Activated T-helper 1 cell treated with Interleukin-2 at 50 U/mL for 16 hours (primary cell): ENCODE results near the gene TEX35.
"Not testable (repeated sequence)": the region's sequence is repeated elsewhere in the genome, so short reads cannot be mapped to it uniquely, and the experiment has no call there.

ENCODE experiments used
- DNase-seq: peaks from one replicate; pipeline ENCODE4 v3.0.0-alpha.2; 2020; ENCODE audit warnings: low read depth

Gene TEX35

GRCh38 chr1:178541829-178542553 lies 29.1 kb downstream of the TEX35 start:
- peak; percentile 22 for DNase-seq

DNA sequence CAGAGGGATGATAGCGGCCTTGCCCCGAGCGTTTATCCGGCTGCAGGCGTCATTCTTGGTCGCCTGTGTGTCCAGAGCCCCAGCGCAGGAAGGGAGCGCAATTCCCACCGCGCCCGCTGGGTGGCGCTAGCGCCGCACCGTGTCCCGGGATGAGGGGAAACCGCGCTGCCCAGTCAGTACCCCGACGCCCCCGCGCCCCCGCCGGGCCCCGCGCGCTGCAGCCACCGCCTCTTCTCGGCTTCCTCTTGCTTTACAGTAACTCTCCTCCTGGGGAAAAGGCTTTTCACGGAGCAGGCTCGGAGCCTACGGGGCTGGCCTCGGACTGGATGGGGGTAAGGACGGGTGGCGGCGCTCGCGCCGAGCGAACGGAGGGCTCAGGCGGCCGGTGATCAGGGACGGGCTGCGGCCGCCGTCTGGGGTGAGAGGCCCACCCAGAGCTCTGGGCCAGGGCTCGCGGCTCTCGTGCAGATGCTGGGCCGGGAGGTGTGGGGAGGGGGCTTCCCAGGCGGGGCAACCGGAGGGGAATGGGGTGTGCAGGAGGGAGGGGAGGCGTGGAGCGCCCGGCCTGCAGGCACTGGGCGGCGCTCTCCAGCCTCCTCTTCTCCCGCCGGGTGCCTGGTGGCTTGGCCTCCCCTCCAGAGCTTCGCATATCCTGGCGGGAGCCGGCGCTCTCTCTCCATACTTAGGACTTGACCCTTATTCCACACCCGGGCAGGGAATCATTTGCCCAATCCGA lies 29.8 kb downstream of the TEX35 start:
- DNase-seq = peak; percentile 75

DNA sequence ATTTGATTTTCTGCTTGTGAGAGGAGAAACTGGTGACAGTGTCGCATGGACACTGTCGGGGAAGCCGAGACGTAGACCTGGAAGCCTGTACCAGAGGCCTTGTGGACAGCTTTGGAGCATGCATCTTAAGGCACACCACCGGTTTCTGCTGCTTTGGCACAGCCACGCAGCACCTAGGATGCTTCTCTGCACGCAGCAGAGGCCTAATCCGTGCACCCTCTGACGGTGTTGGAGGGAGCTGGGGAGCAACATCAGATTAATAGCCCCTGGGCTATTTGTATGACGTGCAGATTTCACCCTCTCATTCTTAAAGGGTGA lies 30.3 kb downstream of the TEX35 start:
- DNase-seq = no peak

- no peak for DNase-seq
Measured at GRCh38 chr1:178544531-178544930, 31.6 kb downstream of the TEX35 start.

GRCh38 chr1:178548108-178548507 lies 35.2 kb downstream of the TEX35 start:
- DNase-seq = no peak

- no peak for DNase-seq
Measured at GRCh38 chr1:178551307-178551706, 38.4 kb downstream of the TEX35 start.

- no peak for DNase-seq
Measured at GRCh38 chr1:178551940-178552339, 39.0 kb downstream of the TEX35 start.

DNA sequence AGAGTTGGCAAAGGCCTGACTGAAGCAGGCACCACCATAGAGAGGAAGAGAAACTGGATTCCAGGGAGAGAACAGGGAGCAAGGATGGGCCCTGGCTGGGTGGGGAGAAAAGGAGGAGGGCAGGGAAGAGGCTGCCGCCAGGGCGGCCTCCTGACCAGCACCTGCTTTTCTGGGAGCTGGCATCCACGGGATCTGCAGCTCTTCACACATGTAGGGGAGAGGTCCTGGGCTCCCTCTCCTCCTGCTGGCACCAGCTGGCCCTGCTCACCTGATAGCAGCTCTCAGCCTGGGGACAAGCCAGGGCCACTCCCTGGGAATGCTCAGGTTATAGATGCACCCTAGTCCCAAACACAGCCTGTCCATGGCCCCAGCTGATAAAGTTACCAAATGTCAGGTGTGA lies 39.9 kb downstream of the TEX35 start:
- DNase-seq = no peak

DNA sequence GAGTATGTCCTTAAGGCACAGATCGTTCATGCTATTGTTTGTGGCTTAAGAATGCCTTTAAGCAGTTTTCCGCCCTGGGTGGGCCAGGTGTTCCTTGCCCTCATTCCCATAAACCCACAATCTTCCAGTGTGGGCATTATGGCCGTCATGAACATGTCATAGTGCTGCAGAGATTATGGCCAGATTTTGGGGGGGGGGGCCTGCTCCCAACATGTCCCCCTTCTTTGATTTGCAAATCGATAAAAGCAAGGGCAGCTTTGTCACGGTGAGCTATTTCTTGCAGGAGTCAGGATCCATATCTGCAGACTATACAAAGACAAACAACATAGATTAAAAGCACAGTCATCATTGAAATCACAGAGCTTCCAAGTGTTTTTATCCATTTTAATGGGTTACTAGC lies 41.4 kb downstream of the TEX35 start:
- DNase-seq = not testable (repeated sequence)

- DNase-seq = not testable (repeated sequence)
Measured at GRCh38 chr1:178555613-178556012, 42.7 kb downstream of the TEX35 start.

- DNase-seq = not testable (repeated sequence)
Measured at GRCh38 chr1:178558816-178559215, 45.9 kb downstream of the TEX35 start.

DNA sequence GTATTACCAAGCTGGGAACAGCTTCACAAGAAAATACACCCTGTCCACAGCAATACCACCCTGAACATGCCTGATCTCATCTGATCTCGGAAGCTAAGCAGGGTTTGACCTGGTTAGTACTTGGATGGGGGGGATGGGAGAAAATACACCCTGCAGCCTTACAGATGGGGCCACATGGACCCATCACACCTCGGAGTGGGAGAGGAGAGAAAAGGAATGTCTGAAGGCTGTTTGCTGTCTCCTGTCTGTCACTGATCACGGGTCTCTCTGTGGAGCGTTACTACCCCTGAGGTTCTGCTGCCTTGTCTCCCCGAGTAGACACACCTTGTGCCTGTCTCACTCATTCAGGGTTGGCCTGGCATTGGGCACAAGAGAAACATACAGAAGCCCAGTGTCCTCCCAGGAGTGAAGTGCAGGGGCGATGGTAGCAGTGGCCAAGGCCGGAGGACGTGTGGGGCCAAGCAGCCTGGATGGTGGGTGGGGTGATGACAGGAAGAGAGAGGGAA lies 48.0 kb downstream of the TEX35 start:
- no peak for DNase-seq

- DNase-seq = no peak
Measured at GRCh38 chr1:178563099-178563820, 50.4 kb downstream of the TEX35 start.

DNA sequence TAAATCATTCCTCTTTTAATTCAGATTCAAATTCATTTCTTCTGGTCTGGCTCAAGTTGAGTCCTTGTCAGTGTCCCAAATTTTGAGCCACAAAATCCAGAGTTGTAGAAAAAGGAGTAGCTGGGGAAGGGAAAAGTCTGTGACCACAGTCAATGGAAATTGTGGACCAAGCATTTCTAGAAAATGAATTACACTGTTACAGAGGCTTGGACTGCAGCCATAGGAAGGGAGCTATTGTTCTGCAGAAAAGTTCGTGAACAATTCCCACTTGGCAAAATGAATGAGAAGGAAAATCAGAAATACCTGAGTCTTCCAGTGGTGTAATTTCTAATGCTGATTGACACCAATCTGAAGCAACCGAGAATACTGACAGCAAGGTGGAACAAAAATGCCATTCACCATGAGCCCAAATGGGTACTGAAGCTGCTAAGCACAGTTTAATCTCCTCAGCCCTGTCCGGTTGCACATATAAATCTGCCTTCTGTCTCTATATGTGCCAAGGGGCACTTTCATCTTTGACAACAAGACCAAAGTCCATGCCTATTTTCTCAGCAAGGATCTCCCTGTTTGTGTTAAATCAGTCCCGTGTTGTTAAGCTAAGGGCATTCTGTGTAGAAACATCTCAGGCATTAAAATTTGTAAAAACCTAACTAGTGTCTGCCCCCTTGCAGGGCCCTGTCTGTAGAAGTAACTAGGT lies 51.3 kb downstream of the TEX35 start:
- no peak for DNase-seq

- no peak for DNase-seq
Measured at GRCh38 chr1:178564783-178565180, 51.9 kb downstream of the TEX35 start.

DNA sequence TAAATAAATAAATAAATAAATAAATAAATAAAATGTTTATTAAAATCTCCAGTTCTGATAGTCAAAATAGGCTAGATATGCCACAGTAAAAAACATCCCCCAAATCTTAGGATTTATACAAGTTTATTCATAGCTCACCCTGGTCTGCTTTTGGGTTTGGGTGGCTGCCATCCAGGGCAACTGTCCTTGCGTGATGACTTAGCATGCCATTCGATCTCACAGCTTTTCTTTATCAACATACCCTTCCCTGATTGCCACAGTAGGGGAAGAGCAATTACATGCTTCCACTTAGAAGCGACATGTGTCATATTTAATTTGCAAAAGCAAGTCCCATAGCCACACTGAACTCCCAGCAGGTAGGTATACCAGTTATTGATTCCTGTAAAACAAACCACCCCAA lies 52.7 kb downstream of the TEX35 start:
- no peak for DNase-seq

- no peak for DNase-seq
Measured at GRCh38 chr1:178566187-178566586, 53.3 kb downstream of the TEX35 start.

DNA sequence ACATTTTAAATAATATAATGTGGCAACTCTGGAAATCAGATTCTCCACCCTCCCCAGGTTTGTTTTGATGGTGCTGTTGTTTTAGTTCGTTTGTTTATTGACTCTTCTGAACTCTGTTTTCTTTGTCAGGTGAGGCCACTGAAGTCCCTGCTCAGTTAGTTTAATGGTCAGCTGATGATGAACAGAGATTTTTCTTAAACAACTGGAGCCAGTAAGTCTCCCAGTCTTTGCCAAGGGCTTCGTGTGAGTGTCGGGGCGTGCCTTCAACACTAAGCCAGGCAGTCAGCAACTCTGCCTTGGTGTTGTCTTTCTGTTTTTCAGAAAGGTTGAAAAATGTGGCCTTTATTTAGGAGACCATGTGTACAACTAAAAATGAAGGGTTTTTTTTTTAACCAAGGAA lies 58.9 kb downstream of the TEX35 start:
- no peak for DNase-seq
